C1 segment of cervical spinal cord (tissue), 14 donors: ENCODE measurements around the gene DNAH17.
"Not testable (repeated sequence)": the region's sequence is repeated elsewhere in the genome, so short reads cannot be mapped to it uniquely, and the experiment has no call there.

Experiments used
- DNase-seq, 14 donors: peaks; one replicate each; lab custom pipeline; 2025; lab: John Stamatoyannopoulos, UW

DNAH17 gene

GRCh38 chr17:78524870-78525510 lies 52.2 kb downstream of the DNAH17 start:
- no peak for DNase-seq

- no peak for DNase-seq
Observed at GRCh38 chr17:78523934-78524655, 53.1 kb downstream of the DNAH17 start.

GRCh38 chr17:78522031-78522809 lies 55.0 kb downstream of the DNAH17 start:
- no peak for DNase-seq

DNA sequence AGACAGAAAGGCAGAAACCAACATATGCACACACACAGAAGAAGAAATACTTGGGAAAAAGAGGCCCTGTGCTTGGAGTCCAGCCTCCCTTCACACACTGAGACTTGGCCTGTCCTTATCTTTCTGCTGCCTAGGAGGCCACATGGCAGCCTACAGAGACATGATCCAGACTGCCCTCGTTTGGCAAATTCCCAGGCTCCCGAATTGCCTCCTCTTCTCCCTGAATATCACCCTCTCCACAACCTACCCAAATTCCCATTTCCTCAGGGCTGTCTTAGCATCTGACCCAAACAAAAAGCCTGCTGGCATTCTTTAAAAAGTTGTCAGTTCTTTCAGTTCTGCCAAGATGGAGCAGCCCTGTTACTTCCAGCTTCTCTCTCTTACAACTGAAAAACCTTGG lies 59.8 kb downstream of the DNAH17 start:
- DNase-seq = no peak

- no peak for DNase-seq
Observed at GRCh38 chr17:78515480-78515879, 61.7 kb downstream of the DNAH17 start.

GRCh38 chr17:78514521-78514920 lies 62.7 kb downstream of the DNAH17 start:
- no peak for DNase-seq

DNA sequence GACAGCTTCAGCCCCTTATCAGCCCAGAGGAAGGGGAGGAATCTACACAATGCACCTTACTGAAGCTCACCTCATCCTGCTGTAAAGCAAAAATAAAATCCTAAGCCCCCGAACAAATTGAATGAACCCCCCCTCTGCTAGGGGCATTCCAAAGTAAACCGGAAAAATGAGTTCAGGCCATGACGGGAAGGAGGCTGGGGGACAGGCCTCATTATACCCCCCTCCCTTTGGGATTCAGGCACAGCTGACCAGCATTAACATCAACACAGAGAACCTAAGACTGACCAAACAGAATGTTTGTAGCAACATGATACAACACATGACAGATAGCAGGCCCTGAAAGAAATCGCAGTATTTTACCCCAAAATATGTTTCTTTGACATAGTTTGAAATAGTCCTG lies 64.2 kb downstream of the DNAH17 start:
- DNase-seq = no peak

- no peak for DNase-seq
Observed at GRCh38 chr17:78510141-78511075, 66.8 kb downstream of the DNAH17 start.

DNA sequence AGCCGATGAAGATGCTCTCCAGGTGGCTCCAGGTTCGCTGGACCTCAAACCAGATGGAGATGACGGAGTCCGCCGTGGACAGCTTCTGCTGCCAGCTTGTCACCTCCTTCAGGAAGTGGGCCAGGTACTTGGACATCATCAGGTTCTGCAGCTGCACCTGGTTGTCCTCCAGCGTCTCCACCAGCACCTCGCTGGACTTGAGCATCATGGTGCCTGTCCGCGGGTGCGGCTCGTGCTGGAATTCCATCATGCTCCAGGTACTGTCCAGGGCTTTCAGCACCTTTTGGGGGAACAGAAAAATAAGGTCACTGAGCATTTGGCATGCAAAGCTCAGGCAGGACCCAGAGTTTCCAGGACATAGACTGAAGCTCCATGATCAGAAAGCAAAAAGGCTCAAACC lies 69.7 kb downstream of the DNAH17 start:
- DNase-seq = no peak

- DNase-seq = no peak
Observed at GRCh38 chr17:78506454-78507309, 70.5 kb downstream of the DNAH17 start.

DNA sequence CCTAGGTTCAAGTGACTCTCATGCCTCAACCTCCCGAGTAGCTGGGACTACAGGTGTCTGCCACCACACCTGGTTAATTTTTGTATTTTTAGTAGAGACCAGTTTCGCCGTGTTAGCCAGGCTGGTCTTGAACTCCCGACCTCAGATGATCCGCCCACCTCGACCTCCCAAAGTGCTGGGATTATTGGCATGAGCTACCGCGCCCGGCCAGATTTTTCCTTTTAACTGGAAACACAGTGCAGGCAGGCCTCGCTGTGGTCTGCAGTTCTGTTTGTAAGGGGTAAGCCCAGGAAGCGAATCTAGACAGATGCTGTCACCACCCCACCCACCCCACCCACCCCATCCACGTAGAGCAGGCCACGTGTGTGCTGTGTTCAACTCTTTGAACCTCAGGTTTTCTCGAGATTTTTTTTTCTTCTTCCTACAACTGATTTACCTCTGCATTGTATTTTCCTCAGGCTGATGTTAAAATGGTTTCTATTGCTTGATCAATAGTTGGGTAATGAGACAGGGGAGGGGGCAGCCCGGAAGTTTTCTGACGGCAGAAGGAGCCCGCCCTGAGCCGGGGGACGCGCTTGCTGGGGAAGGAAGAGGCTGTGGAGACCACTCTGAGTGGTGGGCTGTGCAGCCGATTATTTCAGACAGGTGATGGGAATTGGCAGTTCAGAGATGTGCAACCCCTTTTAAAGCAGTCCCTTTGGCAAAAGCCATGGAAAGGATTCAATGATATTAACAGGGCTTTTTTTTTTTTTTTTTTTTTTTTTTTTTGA lies 72.9 kb downstream of the DNAH17 start:
- no peak for DNase-seq

DNA sequence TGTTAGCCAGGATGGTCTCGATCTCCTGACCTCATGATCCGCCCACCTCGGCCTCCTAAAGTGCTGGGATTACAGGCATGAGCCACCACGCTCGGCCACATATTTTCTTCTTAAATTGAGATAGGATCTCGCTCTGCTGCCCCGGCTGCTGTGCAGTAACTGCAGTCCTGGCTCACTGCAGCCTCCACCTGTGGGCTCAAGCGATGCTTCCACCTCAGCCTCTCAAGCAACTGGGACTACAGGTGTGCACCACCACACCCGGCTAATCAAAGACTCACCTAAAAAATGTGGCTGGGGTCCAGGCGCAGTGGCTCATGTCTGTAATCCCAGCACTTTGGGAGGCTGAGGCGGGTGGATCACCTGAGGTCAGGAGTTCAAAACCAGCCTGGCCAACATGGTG lies 73.8 kb downstream of the DNAH17 start:
- not testable (repeated sequence) for DNase-seq

GRCh38 chr17:78502611-78503148 lies 74.5 kb downstream of the DNAH17 start:
- no peak for DNase-seq

DNA sequence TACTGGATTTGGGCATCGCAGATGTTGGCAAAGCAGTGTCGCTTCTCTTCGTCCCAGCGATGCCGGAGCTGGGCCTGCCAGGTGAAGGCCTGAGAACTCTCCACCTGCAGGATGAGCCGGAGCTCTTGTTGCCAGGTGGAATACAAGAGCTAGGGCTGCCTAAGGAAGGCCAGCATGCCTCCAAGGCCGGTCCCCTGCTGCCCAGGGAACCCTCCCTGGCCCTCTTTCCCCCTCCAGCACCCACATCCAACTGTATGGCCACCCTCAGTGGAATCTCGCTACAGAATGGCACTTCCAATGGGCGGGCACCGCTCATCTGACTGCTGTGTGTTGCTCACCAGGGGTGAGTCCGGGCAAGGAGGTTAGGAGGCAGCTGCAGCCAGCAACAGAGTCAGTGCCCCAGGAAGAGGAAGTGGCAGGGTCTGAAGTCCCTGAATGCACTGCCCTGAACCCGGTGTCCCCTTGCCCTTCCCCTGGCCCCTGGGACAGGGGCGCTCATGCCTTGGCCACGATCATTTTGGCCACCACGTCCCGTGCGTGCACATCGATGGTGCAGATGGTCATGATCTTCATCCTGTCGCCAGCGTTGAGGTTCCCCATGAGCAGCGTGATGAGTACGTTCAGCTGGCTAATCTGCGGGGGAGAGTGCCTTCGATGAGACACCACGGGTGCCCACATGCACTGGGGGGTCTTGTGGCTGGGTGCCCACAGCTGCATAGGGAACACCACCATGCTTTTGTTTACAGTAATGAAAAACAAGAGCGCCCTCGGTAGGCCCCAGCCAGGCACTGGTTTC lies 75.8 kb downstream of the DNAH17 start:
- no peak for DNase-seq

- no peak for DNase-seq
Observed at GRCh38 chr17:78500806-78501205, 76.4 kb downstream of the DNAH17 start.

- no peak for DNase-seq
Observed at GRCh38 chr17:78499715-78500540, 77.3 kb downstream of the DNAH17 start.

DNA sequence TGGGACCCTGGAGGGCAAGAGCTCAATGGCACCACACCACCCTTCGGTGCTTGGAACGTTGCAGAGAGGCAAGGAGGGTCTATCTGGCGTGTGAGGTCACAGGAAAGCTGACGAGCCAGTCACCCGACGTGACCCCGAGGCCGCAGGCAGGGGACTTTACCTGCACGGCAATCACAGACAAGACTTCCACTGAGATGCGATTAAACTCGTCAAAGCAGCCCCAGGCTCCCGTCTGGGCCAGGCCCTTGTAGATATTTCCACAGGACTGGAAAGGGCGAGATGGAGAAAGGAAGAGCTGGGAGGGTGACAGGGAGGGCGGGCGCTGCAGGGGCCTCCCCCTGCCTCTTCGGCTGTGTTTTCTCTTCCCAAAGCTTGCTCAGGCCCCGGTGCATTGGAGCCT lies 78.3 kb downstream of the DNAH17 start:
- no peak for DNase-seq

GRCh38 chr17:78497115-78497540 lies 80.1 kb downstream of the DNAH17 start:
- DNase-seq = peak in 11 of 14 donors; percentile 56 to 80 (median 69)
